ENCODE results near the gene C4orf36.

C4orf36 gene

DNA sequence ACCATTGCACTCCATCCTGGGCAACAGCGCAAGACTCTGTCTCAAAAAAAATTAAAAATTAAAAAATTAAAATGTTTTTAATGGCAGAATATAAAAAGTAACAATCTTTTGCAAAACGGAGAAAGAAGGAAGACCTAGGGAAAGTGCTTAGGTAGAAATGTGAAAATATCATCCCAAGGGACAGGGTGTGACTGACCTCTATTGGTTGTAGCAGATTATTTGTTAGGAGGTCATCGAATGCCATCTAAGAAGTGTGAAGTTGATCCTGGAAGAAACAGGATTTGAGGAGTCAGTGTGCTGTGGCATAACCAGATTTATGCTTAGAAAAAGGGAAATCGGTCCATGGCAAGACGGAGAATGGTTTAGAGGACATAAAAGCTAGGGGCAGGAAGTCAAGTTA is 18.1 kb upstream of the C4orf36 start:
- Histone ChIP-seq H3K27ac (no peak overlapping the region), H3K4me3 (no peak overlapping the region)
- TF ChIP-seq, protein P1, sequence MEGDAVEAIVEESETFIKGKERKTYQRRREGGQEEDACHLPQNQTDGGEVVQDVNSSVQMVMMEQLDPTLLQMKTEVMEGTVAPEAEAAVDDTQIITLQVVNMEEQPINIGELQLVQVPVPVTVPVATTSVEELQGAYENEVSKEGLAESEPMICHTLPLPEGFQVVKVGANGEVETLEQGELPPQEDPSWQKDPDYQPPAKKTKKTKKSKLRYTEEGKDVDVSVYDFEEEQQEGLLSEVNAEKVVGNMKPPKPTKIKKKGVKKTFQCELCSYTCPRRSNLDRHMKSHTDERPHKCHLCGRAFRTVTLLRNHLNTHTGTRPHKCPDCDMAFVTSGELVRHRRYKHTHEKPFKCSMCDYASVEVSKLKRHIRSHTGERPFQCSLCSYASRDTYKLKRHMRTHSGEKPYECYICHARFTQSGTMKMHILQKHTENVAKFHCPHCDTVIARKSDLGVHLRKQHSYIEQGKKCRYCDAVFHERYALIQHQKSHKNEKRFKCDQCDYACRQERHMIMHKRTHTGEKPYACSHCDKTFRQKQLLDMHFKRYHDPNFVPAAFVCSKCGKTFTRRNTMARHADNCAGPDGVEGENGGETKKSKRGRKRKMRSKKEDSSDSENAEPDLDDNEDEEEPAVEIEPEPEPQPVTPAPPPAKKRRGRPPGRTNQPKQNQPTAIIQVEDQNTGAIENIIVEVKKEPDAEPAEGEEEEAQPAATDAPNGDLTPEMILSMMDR (IDR thresholded peaks at IDR 0.05) = no peak
- no peak for DNase-seq (ENCODE audit: low spot score)

DNA sequence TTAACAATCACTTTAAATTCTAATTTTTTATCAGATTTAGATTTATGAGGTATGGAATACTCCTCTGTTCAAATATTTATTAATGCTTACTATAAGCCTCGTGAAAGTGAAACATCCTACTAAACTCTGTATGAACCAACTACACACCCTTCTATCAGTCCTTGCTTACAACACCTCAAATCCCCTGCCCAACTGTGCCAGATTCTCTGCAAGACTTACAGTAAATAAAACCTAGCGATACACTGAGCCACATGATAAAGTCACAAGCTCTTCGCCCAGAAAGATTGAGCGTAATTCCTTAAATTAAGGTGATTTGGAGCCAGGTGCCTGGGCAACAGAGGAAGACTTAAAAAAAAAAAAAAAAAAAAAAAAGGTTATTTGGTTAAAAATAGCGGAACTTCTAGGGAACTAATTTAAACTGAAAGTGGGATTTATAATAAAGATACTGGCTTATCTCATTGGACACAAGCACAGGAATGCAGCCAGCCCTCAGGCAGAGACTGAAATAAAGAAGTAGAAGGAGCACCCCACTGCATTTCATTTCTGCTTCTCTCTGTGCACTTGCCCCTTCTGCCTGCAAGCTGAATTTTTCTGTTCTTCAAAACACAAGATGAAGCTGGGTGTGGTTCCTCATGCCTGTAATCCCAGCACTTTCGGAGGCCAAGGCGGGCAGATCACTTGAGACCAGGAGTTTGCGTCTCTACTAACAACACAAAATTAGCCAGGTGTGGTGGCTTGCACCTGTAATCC is 17.5 kb upstream of the C4orf36 start:
- TF ChIP-seq, protein P1 (IDR thresholded peaks at IDR 0.05) = no peak
- H3K4me3 ChIP-seq = no peak overlapping the region
- DNase-seq (ENCODE audit: low spot score) = no peak
- H3K27ac ChIP-seq = no peak overlapping the region

GRCh38 chr4:86908251-86908657 is 16.0 kb upstream of the C4orf36 start:
- Histone ChIP-seq H3K27ac (peak overlapping the region; percentile 57 to 80), H3K4me3 (no peak overlapping the region)
- DNase-seq (ENCODE audit: low spot score) = no peak
- TF ChIP-seq, protein P1 (IDR thresholded peaks at IDR 0.05) = no peak

DNA sequence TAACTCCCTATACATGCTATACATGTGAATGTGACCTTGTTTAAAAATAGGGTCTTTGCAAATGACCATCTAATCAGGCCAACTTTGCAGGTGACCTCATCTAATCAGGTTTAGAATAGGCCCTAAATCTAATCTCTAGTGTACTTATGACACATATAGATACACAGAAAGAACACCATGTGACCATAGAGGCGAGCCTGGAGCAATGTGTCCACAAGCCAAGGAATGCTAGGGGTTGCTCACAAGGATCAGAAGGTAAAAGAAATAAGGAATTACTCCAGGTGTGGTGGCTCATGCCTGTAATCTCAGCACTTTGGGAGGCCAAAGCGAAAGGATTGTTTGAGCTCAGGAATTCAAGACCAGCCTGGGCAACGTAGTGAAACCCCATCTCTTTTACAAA is 9.6 kb upstream of the C4orf36 start:
- H3K27ac ChIP-seq = no peak overlapping the region
- TF ChIP-seq, protein P1 (IDR thresholded peaks at IDR 0.05) = no peak
- no peak for DNase-seq (ENCODE audit: low spot score)
- H3K4me3 ChIP-seq = no peak overlapping the region

- TF ChIP-seq, protein P1 (IDR thresholded peaks at IDR 0.05) = no peak
- no peak overlapping the region for H3K4me3 ChIP-seq
- no peak overlapping the region for H3K27ac ChIP-seq
- DNase-seq (ENCODE audit: low spot score) = no peak
Observed at GRCh38 chr4:86898562-86898961, 6.3 kb upstream of the C4orf36 start.

DNA sequence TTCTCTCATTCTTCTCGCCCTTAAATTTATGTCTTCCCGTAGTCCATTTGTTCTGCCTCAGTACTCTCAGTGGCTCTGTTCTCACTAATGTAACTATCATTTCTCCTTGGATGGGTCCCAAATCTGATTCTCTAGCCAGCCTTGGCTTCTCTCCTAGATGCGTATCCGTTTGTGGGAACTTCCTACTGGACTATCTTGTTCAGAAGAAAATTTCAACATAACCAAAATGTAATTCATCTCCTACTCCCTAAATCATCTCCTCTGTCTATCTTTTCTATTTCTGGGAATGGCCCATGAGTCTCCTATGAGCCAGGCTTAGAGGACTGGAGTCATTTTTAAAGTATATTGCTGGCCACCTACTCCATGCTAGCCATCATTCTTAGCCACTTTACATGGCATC is 4.4 kb upstream of the C4orf36 start:
- TF ChIP-seq, protein P1 (IDR thresholded peaks at IDR 0.05) = no peak
- H3K27ac ChIP-seq = no peak overlapping the region
- no peak for DNase-seq (ENCODE audit: low spot score)
- H3K4me3 ChIP-seq = no peak overlapping the region
